Dermis blood vessel endothelial cell (primary cell): ENCODE data around the gene SLC10A3. TPM values are rescaled to one million over a fixed set of nuclear protein-coding genes. Genes with fewer than 3 reads are reported as not detected.

Source experiments
- DNase-seq: peaks from one replicate; pipeline ENCODE4 v3.0.0; 2010
- total RNA-seq: library from RNA; depleted of rRNA; stranded (reverse); fragments of >200 nt; gene quantifications from 2 replicates; pipeline ENCODE4 v1.2.3, GENCODE V29; 2014

SLC10A3 gene
- total RNA-seq, 1 donor from 2014 or later, result 22.1 TPM

- no peak for DNase-seq
Measured at GRCh38 chrX:154463611-154464220, 26.7 kb downstream of the SLC10A3 start.

- DNase-seq, result no peak
Measured at GRCh38 chrX:154462396-154462795, 28.0 kb downstream of the SLC10A3 start.

- no peak for DNase-seq
Measured at GRCh38 chrX:154460326-154460725, 30.1 kb downstream of the SLC10A3 start.

- no peak for DNase-seq
Measured at GRCh38 chrX:154459832-154460231, 30.6 kb downstream of the SLC10A3 start.

- peak; percentile 17 for DNase-seq
Measured at GRCh38 chrX:154458954-154459778, 31.3 kb downstream of the SLC10A3 start.

- DNase-seq, result peak; percentile 42
Measured at GRCh38 chrX:154458116-154458953, 32.1 kb downstream of the SLC10A3 start, which contains the start of gene PLXNA3. TSS of gene PLXNA3 (plus strand) at chrX:154458281. CDS start at chrX:154460184, 1,903 bp downstream.

GRCh38 chrX:154457491-154458115 is 32.8 kb downstream of the SLC10A3 start:
- DNase-seq, result peak; percentile 24

GRCh38 chrX:154452823-154453222 is 37.6 kb downstream of the SLC10A3 start:
- DNase-seq, result no peak

- DNase-seq, result no peak
Measured at GRCh38 chrX:154450312-154450711, 40.1 kb downstream of the SLC10A3 start.

- DNase-seq, result no peak
Measured at GRCh38 chrX:154449618-154450017, 40.8 kb downstream of the SLC10A3 start.

- no peak for DNase-seq
Measured at GRCh38 chrX:154448484-154448883, 41.9 kb downstream of the SLC10A3 start.

- no peak for DNase-seq
Measured at GRCh38 chrX:154446430-154446829, 44.0 kb downstream of the SLC10A3 start.

- no peak for DNase-seq
Measured at GRCh38 chrX:154445776-154446175, 44.7 kb downstream of the SLC10A3 start.

- peak; percentile 13 for DNase-seq
Measured at GRCh38 chrX:154444755-154445246, 45.6 kb downstream of the SLC10A3 start.

- peak; percentile 74 for DNase-seq
Measured at GRCh38 chrX:154443992-154444754, 46.3 kb downstream of the SLC10A3 start, which contains the start of gene FAM50A. TSS of gene FAM50A (plus strand) at chrX:154444141. CDS start at chrX:154444236, 95 bp downstream.

GRCh38 chrX:154443479-154443910 is 46.9 kb downstream of the SLC10A3 start:
- DNase-seq, result peak; percentile 9

GRCh38 chrX:154441984-154442707 is 48.3 kb downstream of the SLC10A3 start:
- DNase-seq, result no peak

- DNase-seq, result no peak
Measured at GRCh38 chrX:154441564-154441963, 48.9 kb downstream of the SLC10A3 start.

GRCh38 chrX:154440623-154441357 is 49.6 kb downstream of the SLC10A3 start:
- DNase-seq, result no peak

- no peak for DNase-seq
Measured at GRCh38 chrX:154439841-154440240, 50.6 kb downstream of the SLC10A3 start.
